Gastroesophageal sphincter (tissue), 4 donors: Measurements from ENCODE around the gene SYNGR4. TPM values are rescaled to one million over a fixed set of nuclear protein-coding genes. Genes with fewer than 3 reads are reported as not detected.

Source experiments
- ATAC-seq: fragments of 150-250 bp; one replicate; pipeline ENCODE4 v1.9.1; 2016; ENCODE audit warnings: mild to moderate bottlenecking, moderate library complexity
- H3K27ac ChIP-seq, 4 donors: fragments of 200-600 bp; sonication (generic) in 3 of 4; 1 replicate in 3 of 4; 2 replicates in 1 of 4; pipeline ENCODE4 v1.5.1; 2016 to 2019
- H3K27me3 ChIP-seq: fragments of 200-600 bp; sonication (generic); one replicate; pipeline ENCODE4 v1.5.1; 2019
- H3K36me3 ChIP-seq, 2 donors: fragments of 200-600 bp; sonication (generic); one replicate each; pipeline ENCODE4 v1.5.1; 2019; ENCODE audit warnings: control low read depth in 1 of 2
- H3K4me1 ChIP-seq, 3 donors: fragments of 200-600 bp; sonication (generic); 1 replicate in 2 of 3; 2 replicates in 1 of 3; pipeline ENCODE4 v1.5.1; 2016 to 2019; ENCODE audit warnings: control low read depth in 2 of 3
- H3K4me3 ChIP-seq, 2 donors: fragments of 200-600 bp; sonication (generic); one replicate each; pipeline ENCODE4 v1.5.1; 2019; ENCODE audit warnings: mild to moderate bottlenecking in 1 of 2, moderate library complexity in 1 of 2
- H3K9me3 ChIP-seq, 3 donors: fragments of 200-600 bp; sonication (generic); one replicate each; pipeline ENCODE4 v1.5.1; 2017 to 2019; ENCODE audit warnings: control low read depth in 2 of 3
- EP300 ChIP-seq: sonication (generic); formaldehyde crosslinking; IDR thresholded peaks from one replicate; pipeline ENCODE4 v1.6.1; 2017; ENCODE audit warnings: antibody characterized with exemption, mild to moderate bottlenecking
- POLR2A ChIP-seq, 2 donors: fragments of 450-650 bp; IDR thresholded peaks; one replicate each; pipeline ENCODE4 v1.6.1; 2017; ENCODE audit warnings: antibody characterized with exemption in 2 of 2, mild to moderate bottlenecking in 2 of 2, moderate library complexity in 1 of 2
- POLR2AphosphoS5 ChIP-seq: sonication (generic); formaldehyde crosslinking; IDR thresholded peaks from one replicate; pipeline ENCODE4 v1.6.1; 2017; ENCODE audit warnings: antibody characterized with exemption
- WGBS, 2 donors: methylation state at CpG; one replicate each; pipeline ENCODE4 v1.1.5; 2018; ENCODE audit warnings: low coverage in 1 of 2; 5-methylcytosine and 5-hydroxymethylcytosine counted together
- total RNA-seq, 4 donors: library from RNA; depleted of rRNA; stranded (reverse); fragments of >200 nt; gene quantifications; one replicate each; pipeline ENCODE4 v1.1.0, GENCODE V29; 2016
- TF ChIP-seq, protein P1 (sequence below), 4 experiments: fragments of 200-600 bp in 2 of 4; fragments of 450-650 bp in 2 of 4; sonication (generic) in 1 of 4; IDR thresholded peaks; one replicate each; pipeline ENCODE4 v1.5.1; 2017 to 2019; ENCODE audit warnings: antibody characterized with exemption in 4 of 4, mild to moderate bottlenecking in 2 of 4, moderate library complexity in 2 of 4

The SYNGR4 gene
- total RNA-seq, 4 donors from 2014 or later: not detected

DNA sequence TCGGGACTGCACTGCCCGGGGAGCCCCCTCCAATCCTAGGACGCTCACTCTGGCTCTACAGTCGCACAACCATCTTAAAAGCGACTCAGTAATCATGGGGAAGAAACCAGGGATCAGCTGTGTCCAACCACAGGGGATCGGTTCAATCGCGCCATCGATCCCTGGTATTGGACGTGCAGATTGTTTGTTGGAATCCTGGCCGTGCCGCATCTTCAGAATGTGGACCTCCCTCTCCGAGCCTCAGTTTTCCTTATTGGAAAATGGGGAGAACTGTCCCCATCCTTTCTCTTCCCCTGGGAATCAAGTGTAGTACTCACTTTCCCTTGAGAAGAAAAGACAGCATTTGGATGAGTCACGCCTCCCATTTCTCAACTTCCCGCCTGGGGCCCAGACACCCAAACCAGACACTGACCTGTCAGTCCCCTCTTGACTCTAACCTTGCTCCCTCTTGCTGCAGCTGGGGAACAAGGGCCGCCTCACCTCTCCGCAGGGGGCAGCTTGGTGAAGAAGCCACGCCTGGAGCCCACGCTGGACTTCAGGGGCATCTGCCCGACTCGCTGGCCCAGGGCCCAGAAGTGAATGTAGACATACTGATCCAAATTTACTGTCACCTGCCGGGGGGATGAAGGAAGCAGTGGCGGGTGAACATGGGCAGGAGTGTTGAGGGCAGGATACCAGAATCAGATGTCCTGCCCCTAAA lies 21.2 kb upstream of the SYNGR4 start:
- WGBS, 2 donors: 84 to 97% methylated on average over 5 to 9 of the region's 23 CpGs
- TF ChIP-seq POLR2AphosphoS5: no peak
- TF ChIP-seq POLR2A (IDR thresholded peaks at IDR 0.05): no peak
- TF ChIP-seq EP300: no peak
- peaks cover 0 to 45% of the 10 kb centered on the region in 2 donors for H3K36me3 ChIP-seq
- H3K9me3 ChIP-seq: no peaks in the 10 kb centered on the region
- H3K4me1 ChIP-seq: peaks cover 0 to 2% (median 0%) of the 10 kb centered on the region in 3 donors
- no peak for ATAC-seq
- H3K4me3 ChIP-seq: no peak overlapping the region
- H3K27me3 ChIP-seq: no peaks in the 10 kb centered on the region
- H3K27ac ChIP-seq: no peak overlapping the region

DNA sequence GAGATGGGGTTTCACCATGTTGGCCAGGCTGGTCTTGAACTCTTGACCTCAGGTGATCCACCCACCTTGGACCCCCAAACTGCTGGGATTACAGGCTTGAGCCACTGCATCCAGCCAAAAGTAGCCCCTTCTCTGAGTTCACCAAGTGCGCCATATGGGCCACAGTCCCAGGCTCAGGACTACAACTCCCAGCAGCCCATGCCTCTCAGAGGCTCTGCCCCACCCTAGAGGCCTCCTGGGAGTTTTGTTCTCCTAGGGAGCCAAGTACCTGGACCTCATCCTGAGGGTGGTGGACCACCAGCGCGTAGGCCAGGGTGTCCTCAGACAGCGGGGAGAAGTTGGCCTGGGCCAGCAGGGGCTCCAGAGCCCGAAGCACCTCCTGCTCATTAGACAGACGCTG lies 19.3 kb upstream of the SYNGR4 start:
- 100% methylated on average over 3 of the region's 6 CpGs; no CpG with 5 or more reads in 1 of the 2 donors for WGBS, 2 donors
- Histone ChIP-seq H3K36me3 (peaks cover 0 to 39% of the 10 kb centered on the region in 2 donors), H3K9me3 (no peaks in the 10 kb centered on the region), H3K4me1 (peaks cover 0 to 7% (median 0%) of the 10 kb centered on the region in 3 donors), H3K27ac (no peak overlapping the region), H3K27me3 (no peaks in the 10 kb centered on the region), H3K4me3 (no peak overlapping the region)
- ATAC-seq: no peak
- TF ChIP-seq POLR2AphosphoS5 (no peak), EP300 (no peak), POLR2A (IDR thresholded peaks at IDR 0.05) (no peak)
- TF ChIP-seq, protein P1, sequence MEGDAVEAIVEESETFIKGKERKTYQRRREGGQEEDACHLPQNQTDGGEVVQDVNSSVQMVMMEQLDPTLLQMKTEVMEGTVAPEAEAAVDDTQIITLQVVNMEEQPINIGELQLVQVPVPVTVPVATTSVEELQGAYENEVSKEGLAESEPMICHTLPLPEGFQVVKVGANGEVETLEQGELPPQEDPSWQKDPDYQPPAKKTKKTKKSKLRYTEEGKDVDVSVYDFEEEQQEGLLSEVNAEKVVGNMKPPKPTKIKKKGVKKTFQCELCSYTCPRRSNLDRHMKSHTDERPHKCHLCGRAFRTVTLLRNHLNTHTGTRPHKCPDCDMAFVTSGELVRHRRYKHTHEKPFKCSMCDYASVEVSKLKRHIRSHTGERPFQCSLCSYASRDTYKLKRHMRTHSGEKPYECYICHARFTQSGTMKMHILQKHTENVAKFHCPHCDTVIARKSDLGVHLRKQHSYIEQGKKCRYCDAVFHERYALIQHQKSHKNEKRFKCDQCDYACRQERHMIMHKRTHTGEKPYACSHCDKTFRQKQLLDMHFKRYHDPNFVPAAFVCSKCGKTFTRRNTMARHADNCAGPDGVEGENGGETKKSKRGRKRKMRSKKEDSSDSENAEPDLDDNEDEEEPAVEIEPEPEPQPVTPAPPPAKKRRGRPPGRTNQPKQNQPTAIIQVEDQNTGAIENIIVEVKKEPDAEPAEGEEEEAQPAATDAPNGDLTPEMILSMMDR (IDR thresholded peaks at IDR 0.05): no peak

DNA sequence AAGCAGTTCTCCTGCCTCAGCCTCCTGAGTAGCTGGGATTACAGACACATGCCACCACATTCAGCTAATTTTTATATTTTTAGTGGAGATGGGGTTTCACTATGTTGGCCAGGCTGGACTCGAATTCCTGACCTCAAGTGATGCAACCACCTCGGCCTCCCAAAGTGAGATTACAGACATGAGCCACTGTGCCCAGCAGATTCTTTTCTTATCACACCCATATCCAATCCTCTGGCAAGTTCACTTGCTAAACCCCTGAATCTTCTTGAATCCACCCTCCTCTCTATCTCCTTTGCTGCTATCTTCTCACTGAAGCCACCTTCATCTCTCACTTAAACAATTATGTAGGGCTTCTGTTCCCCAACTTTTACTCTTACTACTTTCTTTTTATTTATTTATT lies 18.0 kb upstream of the SYNGR4 start:
- WGBS, 2 donors: 100% methylated on average over 1 to 2 of the region's 2 CpGs
- H3K36me3 ChIP-seq: peaks cover 0 to 30% of the 10 kb centered on the region in 2 donors
- no peak overlapping the region for H3K27ac ChIP-seq
- TF ChIP-seq POLR2A (IDR thresholded peaks at IDR 0.05) (no peak), POLR2AphosphoS5 (no peak), EP300 (no peak)
- TF ChIP-seq, protein P1 (IDR thresholded peaks at IDR 0.05): no peak
- ATAC-seq: no peak
- peaks cover 0 to 7% (median 0%) of the 10 kb centered on the region in 3 donors for H3K4me1 ChIP-seq
- H3K9me3 ChIP-seq: no peaks in the 10 kb centered on the region
- H3K27me3 ChIP-seq: no peaks in the 10 kb centered on the region
- no peak overlapping the region for H3K4me3 ChIP-seq

DNA sequence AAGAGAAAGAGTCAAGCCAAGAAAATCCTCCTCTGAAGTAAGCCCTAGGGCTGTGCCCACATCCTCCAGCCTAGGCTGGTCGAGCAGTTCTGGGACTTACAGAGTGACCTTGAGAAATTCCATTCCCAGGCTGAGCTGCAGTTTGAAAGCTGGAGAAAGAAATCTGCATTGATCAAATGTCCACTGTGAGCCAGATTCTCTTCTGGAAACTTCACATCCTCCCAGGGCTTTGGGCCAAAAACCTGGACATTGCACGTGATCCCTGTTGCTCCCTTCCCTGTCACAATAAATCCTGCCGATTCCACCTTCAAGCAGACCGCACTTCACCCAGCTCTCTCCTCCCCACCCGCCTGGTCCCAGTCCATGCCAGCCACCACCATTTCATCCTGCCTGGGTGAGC lies 16.1 kb upstream of the SYNGR4 start:
- Histone ChIP-seq H3K4me1 (peaks cover 0 to 7% (median 0%) of the 10 kb centered on the region in 3 donors), H3K36me3 (peaks cover 0 to 12% of the 10 kb centered on the region in 2 donors), H3K9me3 (no peaks in the 10 kb centered on the region), H3K27me3 (no peaks in the 10 kb centered on the region), H3K27ac (no peak overlapping the region), H3K4me3 (no peak overlapping the region)
- 25 to 54% methylated on average over 4 to 5 of the region's 5 CpGs for WGBS, 2 donors
- ATAC-seq: no peak
- TF ChIP-seq, protein P1 (IDR thresholded peaks at IDR 0.05): no peak
- no peak for TF ChIP-seq EP300
- no peak for TF ChIP-seq POLR2AphosphoS5
- no peak for TF ChIP-seq POLR2A (IDR thresholded peaks at IDR 0.05)

DNA sequence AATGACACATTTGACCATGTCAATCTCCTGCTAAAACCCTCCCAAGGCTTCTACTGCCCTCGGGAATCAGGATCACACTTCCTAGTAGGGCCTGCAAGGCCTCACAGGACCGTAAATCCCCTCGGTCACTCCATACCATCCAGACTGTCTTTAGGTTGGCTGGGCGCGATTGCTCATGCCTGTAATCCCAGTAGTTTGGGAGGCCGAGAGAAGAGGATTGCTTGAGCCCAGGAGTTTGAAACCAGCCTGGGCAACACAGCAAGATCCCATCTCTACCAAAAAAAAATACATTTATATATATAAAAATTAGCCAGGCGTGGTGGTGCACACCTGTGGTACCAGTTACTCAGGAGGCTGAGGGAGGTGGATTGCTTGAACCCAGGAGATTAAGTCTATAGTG lies 15.4 kb upstream of the SYNGR4 start:
- H3K36me3 ChIP-seq: peaks cover 0 to 8% of the 10 kb centered on the region in 2 donors
- WGBS, 2 donors: 100% methylated on average over 1 of the region's 7 CpGs
- ATAC-seq: no peak

More for the DNA sequence above, 15.4 kb upstream of the SYNGR4 start:
- H3K9me3 ChIP-seq: no peaks in the 10 kb centered on the region
- peaks cover 0 to 7% (median 0%) of the 10 kb centered on the region in 3 donors for H3K4me1 ChIP-seq
- TF ChIP-seq POLR2AphosphoS5: no peak
- no peak for TF ChIP-seq POLR2A (IDR thresholded peaks at IDR 0.05)
- TF ChIP-seq EP300: no peak
- TF ChIP-seq, protein P1 (IDR thresholded peaks at IDR 0.05): no peak
- H3K27ac ChIP-seq: no peak overlapping the region
- H3K27me3 ChIP-seq: no peaks in the 10 kb centered on the region
- no peak overlapping the region for H3K4me3 ChIP-seq
